Thyroid gland (tissue), 4 donors: ENCODE data around the gene PRDX5. TPM values are rescaled to one million over a fixed set of nuclear protein-coding genes. Genes with fewer than 3 reads are reported as not detected.

Experiments used
- DNase-seq, 2 donors: peaks; one replicate each; pipeline ENCODE4 v3.0.0-alpha.2; 2019
- H3K27ac ChIP-seq, 3 donors: fragments of 200-600 bp; sonication (generic); 1 replicate in 2 of 3; 2 replicates in 1 of 3; pipeline ENCODE4 v1.5.1; 2016 to 2019; ENCODE audit warnings: mild to moderate bottlenecking in 1 of 3, moderate library complexity in 1 of 3
- H3K27me3 ChIP-seq: fragments of 200-600 bp; sonication (generic); one replicate; pipeline ENCODE4 v1.5.1; 2019
- H3K36me3 ChIP-seq, 2 donors: fragments of 200-600 bp; sonication (generic); one replicate each; pipeline ENCODE4 v1.5.1; 2016 to 2019
- H3K4me1 ChIP-seq, 2 donors: fragments of 200-600 bp; sonication (generic); one replicate each; pipeline ENCODE4 v1.5.1; 2017 to 2019
- H3K4me3 ChIP-seq, 3 donors: fragments of 200-600 bp; sonication (generic); replicated peaks in 1 of 3; 1 replicate in 2 of 3; 2 replicates in 1 of 3; pipeline ENCODE4 v1.5.1; 2016; ENCODE audit warnings: mild to moderate bottlenecking in 1 of 3
- H3K9me3 ChIP-seq: fragments of 200-600 bp; sonication (generic); one replicate; pipeline ENCODE4 v1.5.1; 2017
- POLR2A ChIP-seq, 2 donors: fragments of 450-650 bp; IDR thresholded peaks; one replicate each; pipeline ENCODE4 v1.6.1; 2017; ENCODE audit warnings: antibody characterized with exemption in 2 of 2, mild to moderate bottlenecking in 2 of 2, moderate library complexity in 1 of 2
- WGBS, 2 donors: methylation state at CpG; one replicate each; pipeline ENCODE4 v1.1.5; 2017; 5-methylcytosine and 5-hydroxymethylcytosine counted together
- intact Hi-C: fragments of 100-400 bp; cut with DNase I; formaldehyde crosslinking; loops from one replicate; pipeline ENCODE4 v1.15.1; 2023
- total RNA-seq, 4 donors: library from RNA; depleted of rRNA; stranded (reverse); fragments of >200 nt; gene quantifications; one replicate each; pipeline ENCODE4 v1.2.3, GENCODE V29; 2016
- TF ChIP-seq, protein P1 (sequence below), 6 experiments: fragments of 200-600 bp in 3 of 6; fragments of 450-650 bp in 3 of 6; sonication (generic) in 3 of 6; IDR thresholded peaks; one replicate each; pipeline ENCODE4 v1.5.1; 2016 to 2019; ENCODE audit warnings: antibody characterized with exemption in 6 of 6, mild to moderate bottlenecking in 2 of 6, inconsistent platforms in 1 of 6, moderate library complexity in 1 of 6

Gene PRDX5
- total RNA-seq, 4 donors from 2014 or later: 384 to 962 (median 653) TPM

- Histone ChIP-seq H3K9me3 (no peaks in the 10 kb centered on the region), H3K4me1 (peaks cover 11 to 20% of the 10 kb centered on the region in 2 donors), H3K4me3 (no peak overlapping the region), H3K27me3 (no peaks in the 10 kb centered on the region), H3K36me3 (no peaks in the 10 kb centered on the region), H3K27ac (no peak overlapping the region)
- no peak for DNase-seq
- TF ChIP-seq, protein P1, sequence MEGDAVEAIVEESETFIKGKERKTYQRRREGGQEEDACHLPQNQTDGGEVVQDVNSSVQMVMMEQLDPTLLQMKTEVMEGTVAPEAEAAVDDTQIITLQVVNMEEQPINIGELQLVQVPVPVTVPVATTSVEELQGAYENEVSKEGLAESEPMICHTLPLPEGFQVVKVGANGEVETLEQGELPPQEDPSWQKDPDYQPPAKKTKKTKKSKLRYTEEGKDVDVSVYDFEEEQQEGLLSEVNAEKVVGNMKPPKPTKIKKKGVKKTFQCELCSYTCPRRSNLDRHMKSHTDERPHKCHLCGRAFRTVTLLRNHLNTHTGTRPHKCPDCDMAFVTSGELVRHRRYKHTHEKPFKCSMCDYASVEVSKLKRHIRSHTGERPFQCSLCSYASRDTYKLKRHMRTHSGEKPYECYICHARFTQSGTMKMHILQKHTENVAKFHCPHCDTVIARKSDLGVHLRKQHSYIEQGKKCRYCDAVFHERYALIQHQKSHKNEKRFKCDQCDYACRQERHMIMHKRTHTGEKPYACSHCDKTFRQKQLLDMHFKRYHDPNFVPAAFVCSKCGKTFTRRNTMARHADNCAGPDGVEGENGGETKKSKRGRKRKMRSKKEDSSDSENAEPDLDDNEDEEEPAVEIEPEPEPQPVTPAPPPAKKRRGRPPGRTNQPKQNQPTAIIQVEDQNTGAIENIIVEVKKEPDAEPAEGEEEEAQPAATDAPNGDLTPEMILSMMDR (IDR thresholded peaks at IDR 0.05): no peak
- TF ChIP-seq POLR2A (IDR thresholded peaks at IDR 0.05): no peak
- 83 to 92% methylated on average over 12 to 15 of the region's 20 CpGs for WGBS, 2 donors
- intact Hi-C loops: no loop called here
Measured at GRCh38 chr11:64353715-64354506, 36.0 kb downstream of the PRDX5 start.

DNA sequence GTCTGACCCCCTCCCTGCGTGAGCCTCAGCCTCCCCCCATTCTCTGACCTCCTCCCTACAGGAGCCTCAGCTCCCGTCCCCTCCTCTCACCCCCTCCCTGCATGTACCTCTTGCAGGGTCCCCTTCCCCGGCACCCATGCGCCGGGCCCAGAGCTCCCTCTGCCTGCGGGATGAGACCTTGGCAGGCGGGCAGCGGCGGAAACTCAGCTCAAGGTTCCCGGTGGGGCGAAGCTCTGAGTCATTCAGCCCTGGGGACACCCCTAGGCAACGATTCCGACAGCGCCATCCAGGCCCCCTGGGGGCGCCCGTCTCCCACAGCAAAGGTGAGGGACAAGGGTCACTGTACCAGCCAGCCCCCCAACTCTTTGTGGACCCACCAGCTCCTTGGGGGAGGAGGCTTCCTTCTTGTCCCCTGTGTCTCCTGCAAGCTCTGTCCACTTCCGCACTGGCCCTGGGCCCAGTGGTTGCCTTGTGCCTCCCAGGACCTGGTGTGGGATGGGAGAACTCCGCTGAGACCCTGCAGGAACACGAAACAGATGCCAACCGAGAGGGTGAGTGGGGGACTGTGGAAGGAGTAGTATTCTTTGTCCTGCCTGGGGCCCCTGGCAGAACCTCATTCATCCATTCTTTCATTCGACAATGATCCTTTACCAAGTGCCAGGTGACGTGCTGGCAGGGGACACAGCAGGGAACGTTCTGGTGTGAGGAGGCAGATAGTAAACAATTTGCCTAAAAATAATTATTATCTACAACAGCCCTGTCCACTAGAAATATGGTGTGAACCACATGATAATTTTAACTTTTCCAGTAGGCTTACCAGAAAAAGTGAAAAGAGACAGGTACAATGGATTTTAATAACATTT lies 37.4 kb downstream of the PRDX5 start:
- Histone ChIP-seq H3K4me3 (no peak overlapping the region), H3K4me1 (peaks cover 22 to 29% of the 10 kb centered on the region in 2 donors), H3K27me3 (no peaks in the 10 kb centered on the region), H3K36me3 (no peaks in the 10 kb centered on the region), H3K9me3 (no peaks in the 10 kb centered on the region), H3K27ac (peak overlapping the region in 1 of 3 donors; percentile 55)
- WGBS, 2 donors: 24 to 48% methylated on average over 9 to 12 of the region's 23 CpGs
- DNase-seq: peak; percentile 80 to 82
- intact Hi-C loops: no loop called here
- TF ChIP-seq, protein P1 (IDR thresholded peaks at IDR 0.05): peak; percentile 43 to 86 (median 72)
- TF ChIP-seq POLR2A (IDR thresholded peaks at IDR 0.05): no peak

DNA sequence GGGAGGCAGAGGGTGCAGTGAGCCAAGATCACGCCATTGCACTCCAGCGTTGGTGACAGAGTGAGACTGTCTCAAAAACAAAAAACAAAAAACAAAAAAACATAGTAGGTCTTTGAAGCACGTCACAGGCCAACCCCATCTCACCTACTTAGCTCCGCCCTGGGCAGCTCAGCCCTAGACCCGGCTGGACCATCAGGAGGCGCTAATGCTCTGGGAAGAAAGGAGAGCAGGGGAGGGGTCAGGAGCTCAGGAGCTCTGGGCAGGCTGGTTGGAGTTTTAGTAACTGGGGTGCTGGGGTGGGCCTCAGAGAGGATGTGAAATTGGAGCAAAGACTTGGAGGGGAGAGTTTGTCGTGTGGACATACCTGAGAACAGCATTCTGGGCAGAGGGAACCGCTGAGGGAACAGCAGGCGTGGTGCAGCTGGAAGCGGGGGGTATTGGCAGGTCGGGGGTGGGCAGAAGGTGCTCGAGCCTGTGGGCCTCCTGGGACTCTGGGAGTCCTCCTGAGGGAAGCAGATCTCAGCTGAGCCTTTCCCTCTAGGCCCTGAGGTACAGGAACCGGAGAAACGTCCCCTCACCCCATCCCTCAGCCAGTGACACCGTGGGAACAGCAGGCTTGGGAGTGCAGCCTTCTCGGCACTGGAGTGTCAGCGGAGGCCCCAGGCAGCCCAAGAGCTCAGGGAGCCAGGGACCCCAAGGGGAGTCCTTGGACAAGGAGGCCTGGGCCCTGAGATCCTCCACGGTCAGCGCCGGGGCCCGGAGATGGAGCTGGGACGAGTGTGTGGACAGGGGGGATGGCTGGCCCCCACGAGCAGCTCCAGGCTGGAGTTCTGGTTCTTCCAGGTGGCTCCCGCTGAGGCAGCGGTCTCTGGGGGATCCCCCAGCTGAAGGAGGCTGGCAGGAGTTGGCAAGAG lies 38.8 kb downstream of the PRDX5 start:
- H3K27ac ChIP-seq: no peak overlapping the region
- peaks cover 23 to 29% of the 10 kb centered on the region in 2 donors for H3K4me1 ChIP-seq
- TF ChIP-seq POLR2A (IDR thresholded peaks at IDR 0.05): no peak
- TF ChIP-seq, protein P1 (IDR thresholded peaks at IDR 0.05): peak in 1 of 6 experiments; percentile 12
- intact Hi-C loops: no loop called here
- no peaks in the 10 kb centered on the region for H3K9me3 ChIP-seq
- DNase-seq: no peak
- WGBS, 2 donors: 78% methylated on average over 21 to 22 of the region's 25 CpGs
- no peaks in the 10 kb centered on the region for H3K27me3 ChIP-seq
- peaks cover 3 to 9% of the 10 kb centered on the region in 2 donors for H3K36me3 ChIP-seq
- no peak overlapping the region for H3K4me3 ChIP-seq

- TF ChIP-seq, protein P1 (IDR thresholded peaks at IDR 0.05): no peak
- no peak for TF ChIP-seq POLR2A (IDR thresholded peaks at IDR 0.05)
- intact Hi-C loops: no loop called here
- H3K27ac ChIP-seq: no peak overlapping the region
- H3K4me1 ChIP-seq: peaks cover 23 to 29% of the 10 kb centered on the region in 2 donors
- WGBS, 2 donors: 86 to 98% methylated on average over 5 to 6 of the region's 6 CpGs
- H3K4me3 ChIP-seq: no peak overlapping the region
- H3K36me3 ChIP-seq: peaks cover 9 to 16% of the 10 kb centered on the region in 2 donors
- no peak for DNase-seq
- H3K27me3 ChIP-seq: no peaks in the 10 kb centered on the region
- H3K9me3 ChIP-seq: no peaks in the 10 kb centered on the region
Measured at GRCh38 chr11:64357446-64357845, 39.5 kb downstream of the PRDX5 start.
